GM10266 (cell line): ENCODE results near the gene LIX1L.

Experiments
- DNase-seq: peaks from one replicate; pipeline ENCODE4 v3.0.0; 2012; ENCODE audit errors: extremely low spot score
- CTCF ChIP-seq: IDR thresholded peaks from 2 replicates; pipeline ENCODE4 v1.5.1; 2012; ENCODE audit warnings: mild to moderate bottlenecking, low read depth; ENCODE audit not compliant: control insufficient read depth, insufficient read depth; ENCODE audit errors: missing control alignments

The LIX1L gene

GRCh38 chr1:145947551-145947950 lies 10.3 kb downstream of the LIX1L start:
- TF ChIP-seq CTCF, result no peak
- no peak for DNase-seq

GRCh38 chr1:145946477-145946986 lies 11.3 kb downstream of the LIX1L start:
- no peak for DNase-seq
- TF ChIP-seq CTCF, result no peak

- DNase-seq, result no peak
- TF ChIP-seq CTCF, result no peak
Observed at GRCh38 chr1:145944532-145944931, 13.3 kb downstream of the LIX1L start.

- no peak for DNase-seq
- no peak for TF ChIP-seq CTCF
Observed at GRCh38 chr1:145942871-145943270, 14.9 kb downstream of the LIX1L start.

GRCh38 chr1:145942405-145942804 lies 15.4 kb downstream of the LIX1L start:
- DNase-seq, result no peak
- no peak for TF ChIP-seq CTCF

GRCh38 chr1:145937436-145937835 lies 20.4 kb downstream of the LIX1L start:
- DNase-seq, result no peak
- TF ChIP-seq CTCF, result no peak

GRCh38 chr1:145936247-145936646 lies 21.6 kb downstream of the LIX1L start:
- DNase-seq, result no peak
- no peak for TF ChIP-seq CTCF
